Stimulated activated CD4-positive, alpha-beta T cell treated with anti-CD3 and anti-CD28 coated beads, Interleukin-12 subunit alpha, Interleukin-12 subunit beta, amount 100 ng/mL, for 24 hours (primary cell): Measurements from ENCODE around the gene IQSEC2.
A peak's percentile ranks its signal among the peaks of the same experiment; 100 is the strongest.

ENCODE experiments used
- DNase-seq, 2 experiments: peaks; one replicate each; pipeline ENCODE4 v3.0.0-alpha.2; 2020; ENCODE audit warnings: low read depth in 2 of 2

IQSEC2 gene

DNA sequence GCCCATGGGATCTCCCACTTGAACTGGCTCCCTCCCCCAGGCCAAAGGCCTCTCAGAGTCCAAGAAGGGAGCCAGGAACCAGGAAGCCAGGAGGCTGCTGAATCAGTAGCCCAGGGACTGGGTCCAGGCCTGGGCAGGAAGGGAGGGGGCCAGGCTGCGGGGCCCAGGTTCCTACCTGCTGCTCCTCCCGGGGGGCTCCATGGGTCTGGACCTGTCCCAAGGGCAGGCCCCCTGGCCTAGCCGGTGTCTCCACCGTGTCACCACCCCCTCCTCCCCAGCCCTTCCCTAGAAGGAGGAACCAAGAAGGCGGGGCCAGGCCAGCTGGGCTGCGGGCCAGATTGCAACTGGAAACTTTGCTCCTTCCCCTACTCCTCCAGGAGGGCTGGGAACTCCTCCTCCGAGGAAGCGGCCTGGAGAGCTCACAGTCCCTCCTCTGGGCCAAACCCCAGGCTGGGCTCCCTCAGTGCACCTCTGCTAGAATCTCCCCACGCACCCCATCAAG is at the start of gene IQSEC2:
IQSEC2 (minus strand) TSS at position 264 of the 502 bp plus-strand sequence.
- DNase-seq, result no peak

DNA sequence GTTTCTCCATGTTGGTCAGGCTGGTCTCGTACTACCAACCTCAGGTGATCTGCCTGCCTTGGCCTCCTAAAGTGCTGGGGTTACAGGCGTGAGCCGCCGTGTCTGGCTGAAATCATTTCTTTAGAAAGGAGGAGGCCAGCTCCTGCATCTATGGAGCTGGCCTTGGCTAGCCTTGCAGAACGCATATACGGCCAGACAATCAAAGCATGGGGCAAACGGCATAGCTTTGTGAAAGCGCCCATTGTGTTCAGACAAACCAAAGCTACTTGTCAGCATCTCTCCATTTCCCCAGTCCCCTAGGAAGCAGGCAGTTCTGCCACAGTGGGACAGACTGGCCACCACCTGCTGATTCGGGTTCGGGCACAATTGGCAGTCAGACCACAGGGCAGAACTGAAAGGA is 48.9 kb upstream of the IQSEC2 start:
- DNase-seq, result no peak

DNA sequence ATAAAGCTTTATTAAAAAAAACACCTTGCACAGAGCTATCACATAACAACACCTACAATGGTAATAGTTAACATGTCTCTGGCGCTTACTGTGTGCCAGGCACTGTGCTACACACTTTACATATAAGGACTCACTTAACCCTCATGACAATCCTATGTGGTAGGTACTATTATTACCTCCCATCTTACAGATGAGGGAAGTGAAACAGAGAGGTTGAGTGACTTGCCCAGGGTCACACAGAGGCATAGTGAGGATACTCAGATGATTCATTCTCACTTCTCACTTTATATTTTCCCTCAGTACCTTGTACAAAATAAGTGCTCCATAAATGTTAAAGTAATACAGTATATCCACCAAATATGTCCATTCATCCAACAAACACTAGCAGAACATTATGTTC is 43.4 kb upstream of the IQSEC2 start:
- no peak for DNase-seq

DNA sequence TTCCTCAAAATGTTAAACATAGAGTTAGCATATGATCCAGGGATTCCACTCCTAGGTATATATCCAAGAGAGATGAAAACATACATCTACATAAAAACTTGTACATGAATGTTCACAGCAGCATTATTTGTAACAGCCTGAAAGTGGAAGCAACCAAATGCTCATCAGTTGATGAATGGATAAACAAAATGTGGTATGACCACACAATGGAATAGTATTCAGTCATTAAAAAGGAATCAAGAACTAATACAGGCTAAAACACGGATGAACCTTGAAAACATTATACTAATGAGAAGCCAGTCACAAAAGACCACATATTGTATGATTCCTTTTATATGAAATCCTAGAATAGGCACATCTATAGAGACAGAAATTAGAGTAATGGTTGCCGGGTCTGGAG is 42.7 kb upstream of the IQSEC2 start:
- no peak for DNase-seq

DNA sequence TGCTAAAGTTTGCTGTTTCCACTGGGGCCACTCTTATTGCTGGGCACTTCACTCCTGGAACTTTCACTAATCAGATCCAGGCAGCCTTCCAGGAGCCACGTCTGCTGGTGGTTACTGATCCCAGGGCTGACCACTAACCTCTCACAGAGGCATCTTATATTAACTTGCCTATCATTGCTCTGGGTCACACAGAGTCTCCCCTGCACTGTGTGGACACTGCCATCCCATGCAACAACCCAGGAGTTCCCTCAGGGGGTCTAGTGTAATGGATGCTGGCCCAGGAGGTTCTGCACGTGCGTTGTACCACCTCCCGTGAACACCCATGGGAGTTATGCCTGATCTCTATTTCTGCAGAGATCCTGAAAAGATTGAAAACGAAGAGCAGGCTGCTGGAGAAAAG is 41.8 kb upstream of the IQSEC2 start:
- DNase-seq, result no peak

DNA sequence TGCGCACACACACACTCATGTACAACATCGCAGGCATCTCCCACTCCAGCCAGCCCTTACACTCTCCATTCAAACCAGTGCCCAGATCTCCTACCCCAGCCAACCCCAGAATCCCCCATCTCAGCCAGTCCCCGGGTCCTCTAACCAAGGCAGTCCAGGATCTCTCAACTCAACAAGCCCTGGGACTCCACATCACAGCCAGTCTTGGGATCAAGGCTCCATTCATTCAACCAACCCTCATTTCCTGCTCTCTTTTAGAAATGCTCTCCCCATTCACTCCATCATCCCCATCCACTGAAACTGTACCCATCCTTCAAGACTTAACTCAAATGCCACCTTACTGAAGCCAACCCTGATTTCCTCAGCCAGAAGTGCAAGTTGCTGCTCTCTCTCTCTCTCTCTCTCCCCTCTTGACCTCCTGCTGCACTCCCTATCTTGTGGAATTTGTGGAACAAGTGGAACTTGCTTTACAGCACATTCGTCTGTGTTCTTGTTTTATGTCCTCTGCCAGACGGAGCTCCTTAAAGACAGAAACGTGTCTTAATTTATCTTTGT is 40.6 kb upstream of the IQSEC2 start:
- no peak for DNase-seq

DNA sequence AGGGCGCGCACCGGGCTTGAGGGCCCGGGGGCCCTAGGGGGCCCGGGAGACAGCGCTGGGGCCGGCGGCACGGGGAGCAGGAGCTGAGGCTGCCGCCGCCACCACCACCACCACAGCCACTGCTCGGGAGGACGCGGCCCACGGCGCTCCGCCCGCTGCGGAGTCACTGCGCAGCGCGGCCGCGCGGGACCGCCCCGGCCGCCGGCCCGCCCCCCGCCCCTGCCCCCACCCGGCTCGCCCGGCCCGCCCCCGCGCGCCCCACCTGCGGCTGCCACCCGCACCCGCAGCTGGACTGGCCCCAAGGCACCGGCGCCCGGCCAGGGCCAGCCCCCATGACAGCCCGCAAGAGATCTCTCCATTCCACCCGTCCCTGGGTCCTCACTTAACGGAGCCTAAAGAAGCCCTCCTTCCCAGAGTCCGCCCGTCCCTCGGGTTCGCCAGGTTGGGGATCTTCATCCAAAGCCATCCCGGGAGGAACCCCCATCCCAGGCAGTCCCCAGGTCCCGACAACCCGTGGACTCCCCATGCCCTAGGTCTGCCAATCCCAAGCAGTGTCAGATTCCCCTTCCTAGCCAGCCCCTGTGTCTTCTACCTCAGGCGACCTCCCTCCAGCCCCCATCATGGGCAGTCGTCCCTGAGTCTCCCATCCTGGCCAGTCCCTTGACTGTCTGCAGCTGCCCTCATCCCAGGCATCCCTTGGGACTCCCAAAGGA is 40.0 kb upstream of the IQSEC2 start:
- no peak for DNase-seq

DNA sequence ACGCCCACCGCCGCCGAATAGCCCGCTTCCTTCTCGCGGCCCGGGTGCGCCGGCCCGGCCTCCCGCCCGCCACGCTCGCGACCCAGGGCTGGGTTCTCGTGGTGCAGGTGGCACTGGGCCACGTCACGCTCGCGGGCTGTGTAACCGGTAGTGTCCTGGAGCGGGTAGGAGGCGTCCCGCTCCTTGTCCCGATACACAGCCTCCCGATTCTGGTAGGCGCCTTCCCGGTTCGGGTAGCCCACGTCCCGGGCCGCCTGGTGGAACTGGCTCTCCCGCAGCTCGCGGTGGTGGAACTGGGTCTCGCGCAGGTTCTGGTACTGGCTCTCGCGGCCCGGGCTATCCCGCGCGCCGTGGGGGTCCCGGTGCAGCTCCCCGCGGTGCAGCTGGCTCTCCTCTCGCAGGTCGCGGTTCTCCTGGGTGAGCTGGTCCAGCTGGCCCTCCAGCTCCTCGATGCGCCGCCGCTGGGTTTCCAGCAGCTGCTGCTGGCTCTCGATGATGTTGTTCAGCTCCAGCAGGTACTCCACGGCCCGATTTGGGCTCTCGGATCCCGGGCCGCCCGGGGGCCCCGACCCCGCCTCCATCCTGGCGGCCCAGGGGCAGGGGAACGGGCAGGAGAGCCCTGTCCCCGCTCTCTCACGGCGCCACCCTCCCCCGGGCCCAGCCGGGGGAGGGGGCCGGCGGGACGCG is 39.3 kb upstream of the IQSEC2 start:
- no peak for DNase-seq

DNA sequence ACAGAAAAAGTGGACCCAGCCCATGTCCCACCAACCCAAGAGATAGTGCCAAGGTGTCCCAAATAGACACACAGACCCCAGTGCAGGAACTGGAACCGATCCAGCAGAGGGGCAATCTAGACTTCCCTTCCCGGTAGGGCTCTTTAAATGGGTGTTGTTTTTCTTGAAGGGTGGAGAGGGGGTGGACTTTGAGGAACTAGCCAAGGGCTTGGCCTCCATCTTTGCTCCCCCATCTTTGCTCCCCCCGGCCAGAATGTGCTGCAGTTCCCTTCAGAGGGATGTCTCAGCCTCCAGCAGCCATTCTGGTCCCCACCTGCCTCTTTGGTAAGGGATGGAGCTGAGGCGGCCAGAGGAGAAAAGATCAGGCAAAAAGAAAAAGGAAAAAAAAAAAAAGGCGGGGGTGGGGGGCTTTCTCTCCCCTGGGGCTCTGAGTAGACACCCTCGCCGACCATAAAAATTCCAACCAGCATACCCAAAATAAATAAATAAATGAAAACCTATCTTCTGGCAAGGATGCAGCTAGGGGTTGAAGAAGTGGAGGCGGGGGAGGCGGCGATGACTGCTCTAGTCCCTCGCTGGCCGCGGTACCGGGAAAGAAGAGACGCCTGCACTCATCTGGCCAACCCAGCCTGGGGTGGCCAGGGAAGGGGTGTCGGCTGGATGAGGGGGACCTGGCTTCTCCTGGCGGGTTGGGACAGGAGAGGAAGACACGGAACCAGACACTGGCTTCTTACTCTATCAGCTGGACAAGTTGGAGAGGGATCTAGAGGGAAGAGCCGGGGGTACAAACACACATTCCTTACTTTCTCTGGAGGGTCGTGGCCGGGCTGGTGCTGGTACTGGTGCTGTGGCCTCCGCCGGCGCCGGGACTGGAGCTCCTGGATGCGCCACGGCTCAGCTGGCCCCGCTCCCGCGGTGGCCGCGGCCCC is 38.5 kb upstream of the IQSEC2 start:
- DNase-seq, result no peak

DNA sequence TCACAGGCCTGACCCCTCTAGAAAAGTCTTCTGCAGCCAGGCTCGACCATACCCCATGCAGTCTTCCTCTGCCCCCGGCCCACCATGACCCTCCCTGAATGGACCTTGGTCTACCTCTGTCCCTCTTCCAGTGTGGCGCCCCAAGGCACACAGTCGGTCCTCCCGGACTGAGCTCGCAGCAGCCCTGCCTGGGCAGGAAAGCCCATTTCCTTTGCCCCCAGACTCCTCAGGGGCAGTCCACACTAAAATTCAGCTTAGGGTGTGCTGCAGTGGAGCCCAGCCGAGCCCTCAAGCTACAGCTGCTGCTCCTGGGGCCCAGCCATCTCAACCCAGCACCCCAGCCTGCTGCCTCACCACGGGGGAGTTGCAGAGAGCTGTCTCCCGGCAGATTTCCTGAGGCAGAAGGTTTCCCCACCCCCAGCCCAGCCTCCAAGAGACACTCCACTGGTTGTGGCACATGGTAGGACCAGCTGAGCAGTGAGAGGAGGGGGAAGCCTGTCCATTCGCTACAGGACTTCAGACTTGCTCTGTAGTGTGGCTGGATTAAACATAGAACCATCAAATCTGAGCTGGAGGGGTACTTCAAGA is 37.5 kb upstream of the IQSEC2 start:
- DNase-seq, result no peak

DNA sequence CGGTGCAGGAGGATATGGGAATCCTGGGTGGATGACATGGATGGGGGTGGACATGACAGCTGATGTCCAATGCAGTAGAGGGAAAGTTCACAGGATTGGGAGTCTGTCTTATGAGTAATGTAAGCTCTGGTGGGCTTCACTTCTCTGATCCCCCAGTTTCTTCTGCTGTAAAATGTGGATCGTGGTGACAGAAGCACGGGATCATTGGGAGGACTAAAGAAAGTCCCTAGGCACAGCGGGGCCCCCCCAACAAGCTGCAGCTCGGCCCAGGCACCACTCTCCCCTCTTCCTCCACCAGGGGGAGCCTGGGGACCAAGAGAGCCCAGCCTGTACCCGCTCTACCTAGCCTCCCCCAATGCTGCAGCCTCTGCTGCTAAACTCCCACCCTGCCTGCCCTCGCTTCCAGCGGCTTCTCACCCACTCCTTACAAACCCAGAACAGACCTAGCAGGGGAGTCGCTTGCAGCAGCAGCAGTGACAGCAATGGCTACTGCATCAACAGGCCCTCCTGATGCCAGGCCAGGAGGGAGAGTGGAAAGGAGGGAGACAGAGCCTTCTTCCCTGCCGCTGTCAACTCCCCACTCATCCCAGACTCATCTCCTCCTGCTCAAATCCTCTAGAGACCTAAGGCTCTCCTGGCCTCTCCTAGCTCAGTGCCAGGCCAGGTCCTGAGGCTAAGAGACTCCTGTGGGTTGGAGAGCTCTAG is 36.1 kb upstream of the IQSEC2 start:
- peak; percentile 24 to 54 for DNase-seq

DNA sequence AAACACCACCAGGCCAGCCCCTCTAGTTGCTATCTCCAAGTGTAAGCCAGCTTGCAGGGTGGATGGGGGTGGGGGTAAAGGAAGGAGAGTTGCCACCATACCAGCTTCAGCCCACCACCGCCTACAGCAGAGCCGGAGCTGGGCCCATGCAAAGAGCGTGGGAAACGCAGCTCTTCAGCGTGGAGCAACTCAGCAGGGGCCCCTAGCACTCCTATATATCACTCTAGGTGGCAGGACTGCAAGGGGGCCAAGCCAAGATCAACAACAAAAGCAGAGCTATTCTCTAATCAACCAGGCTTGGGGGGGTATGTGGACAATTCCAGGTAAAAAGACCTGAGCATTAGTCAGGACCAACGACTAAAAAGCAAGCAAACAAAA is 35.5 kb upstream of the IQSEC2 start:
- no peak for DNase-seq

DNA sequence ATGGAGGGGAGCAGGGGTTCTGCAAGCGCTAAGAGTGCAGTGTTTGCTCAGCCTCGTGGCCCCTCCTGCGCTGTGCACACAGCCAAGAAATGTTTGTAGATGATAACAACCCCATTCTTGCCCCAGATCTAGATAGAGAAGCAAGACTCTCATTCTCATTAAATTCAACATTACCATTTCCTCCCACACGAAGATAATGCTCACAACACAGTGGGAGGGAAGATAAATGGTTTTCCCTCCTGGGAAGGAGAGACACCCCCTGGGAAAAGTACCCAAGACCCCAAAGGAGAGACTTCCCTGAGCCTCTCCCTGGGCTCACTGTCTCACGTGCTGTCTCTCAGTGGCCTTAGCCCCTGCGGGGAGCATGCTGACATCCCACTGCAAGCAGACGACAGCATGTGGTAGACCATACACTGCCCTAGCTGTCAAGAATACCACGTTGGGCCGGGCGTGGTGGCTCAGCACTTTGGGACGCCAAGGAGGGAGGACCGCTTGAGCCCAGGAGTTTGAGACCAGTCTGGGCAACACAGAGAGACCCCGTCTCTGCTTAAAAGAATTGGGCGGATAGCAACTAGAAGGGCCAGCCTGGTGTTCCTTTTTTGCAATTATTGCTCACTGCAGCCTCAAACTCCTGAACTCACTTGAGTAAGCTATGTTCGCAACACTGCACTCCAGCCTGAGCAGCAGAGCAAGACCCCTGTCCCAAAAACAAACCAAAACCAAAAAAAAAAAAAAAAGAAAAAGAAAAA is 34.9 kb upstream of the IQSEC2 start:
- DNase-seq, result no peak

DNA sequence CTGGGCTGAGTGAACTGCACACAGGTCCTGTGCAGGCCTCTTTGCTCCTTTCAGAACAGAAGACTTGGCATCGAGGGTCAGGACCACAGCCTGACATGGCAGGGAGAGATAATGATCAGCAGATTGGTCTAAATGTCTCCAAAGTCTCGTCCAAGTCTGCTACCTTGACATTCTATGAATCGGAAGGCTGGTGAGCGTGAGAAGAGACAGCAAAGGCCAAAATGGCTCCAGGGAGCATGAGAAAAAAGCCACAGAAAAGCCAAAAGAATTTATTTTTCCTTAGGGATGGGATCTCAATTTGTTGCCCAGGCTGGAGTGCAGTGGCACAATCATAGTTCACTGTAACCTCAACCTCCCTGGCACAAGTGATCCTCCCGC is 32.3 kb upstream of the IQSEC2 start:
- DNase-seq, result no peak

DNA sequence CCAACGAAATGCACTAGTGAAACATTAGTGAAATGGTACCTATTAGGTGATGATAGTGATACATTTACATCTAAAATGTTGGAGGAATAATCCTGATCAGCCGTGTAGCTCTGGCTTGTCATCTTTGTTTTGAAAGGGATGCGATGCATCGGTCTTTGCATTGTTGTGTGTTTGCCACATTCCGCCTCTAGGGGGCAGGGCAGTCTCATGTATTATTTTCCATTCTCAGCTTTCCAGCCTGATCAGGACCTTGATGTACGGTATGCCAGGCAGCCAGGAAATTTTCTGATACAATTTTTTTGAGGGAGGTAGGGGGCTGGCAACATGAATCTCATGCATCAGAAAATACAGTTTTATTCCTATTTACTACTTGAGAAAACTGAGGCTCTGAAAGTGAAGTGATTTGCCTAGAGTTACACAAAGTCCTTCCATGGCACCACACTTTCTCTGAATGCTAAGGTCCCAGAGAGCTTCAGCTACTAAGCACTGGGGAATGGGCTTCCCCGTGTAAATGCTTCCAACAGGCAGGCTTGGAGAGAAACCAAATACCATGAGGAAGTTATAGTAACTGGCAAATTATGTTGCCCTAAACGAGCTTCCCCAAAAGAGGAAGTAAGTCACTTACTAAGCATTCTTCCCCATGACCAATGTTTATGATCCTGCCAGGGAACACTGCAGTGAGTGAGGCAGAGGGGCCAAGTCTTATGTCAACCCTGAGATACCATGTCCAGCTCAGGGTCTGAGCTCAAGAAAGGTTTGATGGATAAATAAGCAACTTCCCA is 31.8 kb upstream of the IQSEC2 start:
- peak; percentile 13 to 44 for DNase-seq

DNA sequence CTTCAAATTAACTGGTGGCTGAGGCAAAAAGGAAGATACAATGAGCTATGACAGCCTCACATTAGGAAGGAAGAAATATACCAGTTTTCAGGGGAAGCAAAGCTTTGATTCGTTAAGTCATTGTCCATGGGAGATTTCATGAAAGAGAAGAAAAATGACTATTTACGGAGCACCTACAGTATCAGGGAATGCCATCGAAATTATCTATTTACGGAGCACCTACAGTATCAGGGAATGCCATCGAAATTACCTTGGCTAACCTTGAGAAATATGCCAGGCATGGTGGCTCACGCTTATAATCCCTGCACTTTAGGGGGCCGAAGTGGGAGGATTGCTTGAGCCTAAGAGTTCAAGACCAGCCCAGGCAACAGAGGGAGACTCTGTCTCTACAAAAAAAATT is 28.5 kb upstream of the IQSEC2 start:
- DNase-seq, result no peak

DNA sequence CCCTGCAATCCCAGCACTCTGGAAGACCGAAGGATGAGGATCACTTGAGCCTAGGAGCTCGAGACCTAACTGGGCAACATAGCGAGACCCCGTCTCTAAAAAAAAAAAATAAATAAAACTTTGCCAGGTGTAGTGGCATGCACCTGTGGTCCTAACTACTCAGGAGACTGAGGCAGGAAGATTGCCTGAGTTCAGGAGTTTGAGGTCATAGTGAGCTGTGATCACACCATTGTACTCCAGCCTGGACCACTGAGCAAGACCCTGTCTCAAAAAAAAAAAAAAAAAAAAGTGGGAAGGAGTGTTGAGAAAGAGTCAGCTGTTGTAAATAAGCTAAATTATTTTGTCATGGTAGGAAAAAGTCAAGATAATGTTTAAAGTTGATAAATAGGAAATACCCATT is 27.5 kb upstream of the IQSEC2 start:
- DNase-seq, result no peak

DNA sequence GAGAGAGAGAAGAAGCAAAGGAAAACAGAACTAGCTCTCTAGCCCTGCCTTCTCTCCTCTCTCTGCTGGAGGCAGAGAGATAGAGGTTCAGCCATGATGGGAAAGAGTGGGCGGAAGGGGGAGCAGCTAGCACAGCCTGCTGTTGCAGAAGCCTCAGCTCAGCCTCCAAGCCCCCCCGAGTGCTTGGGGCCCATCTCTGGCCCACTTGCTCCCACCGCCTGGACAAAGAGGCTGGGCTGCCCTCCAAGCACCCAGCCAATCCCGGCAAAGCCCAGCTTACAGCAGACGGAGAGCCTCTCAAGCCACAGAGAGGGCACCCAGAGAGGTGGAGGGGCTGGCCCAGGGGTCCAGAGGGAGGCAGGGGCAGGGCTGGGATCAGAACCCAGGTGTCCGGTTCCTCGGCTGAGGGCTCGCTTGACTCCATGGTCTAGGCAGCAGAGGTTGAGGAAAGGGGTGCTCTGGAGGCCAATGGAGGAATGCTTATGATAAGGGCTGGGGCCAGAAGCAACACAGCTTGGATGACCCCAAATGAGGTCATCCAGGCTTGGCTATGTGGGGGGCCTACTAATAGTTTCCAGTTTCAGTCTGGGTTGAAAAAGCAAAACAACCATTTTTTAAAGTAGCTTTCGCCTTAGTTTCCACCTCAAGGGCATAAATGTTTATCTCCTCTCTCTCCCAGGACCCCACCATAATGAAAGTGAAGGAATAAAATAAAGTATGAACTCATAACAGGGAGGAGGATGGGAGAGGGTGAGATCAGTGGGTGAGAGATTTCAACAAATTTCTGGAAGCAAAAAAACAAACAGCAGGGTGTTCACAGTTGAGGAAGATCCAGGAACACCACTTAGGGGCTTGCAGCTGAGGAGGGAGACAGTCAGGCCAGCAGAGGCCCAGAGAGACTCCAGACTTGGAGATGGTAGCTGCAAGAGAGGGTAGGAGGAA is 24.9 kb upstream of the IQSEC2 start:
- no peak for DNase-seq
